Ramos (cell line): Measurements from ENCODE around the gene TTC4.

Experiments
- in situ Hi-C: fragments of 300-500 bp; cut with MboI; formaldehyde crosslinking; loops from one replicate; pipeline ENCODE4 v1.14.3; 2022; ENCODE audit warnings: low sequenced_read_pairs; ENCODE audit not compliant: unreplicated experiment

The TTC4 gene

GRCh38 chr1:54701996-54702395, 13.7 kb upstream of the TTC4 start:
- in situ Hi-C loops: no loop called here

- in situ Hi-C loops: no loop called here
Measured at GRCh38 chr1:54703471-54703870, 12.2 kb upstream of the TTC4 start.

GRCh38 chr1:54705153-54705552, 10.5 kb upstream of the TTC4 start:
- in situ Hi-C loops: no loop called here

- in situ Hi-C loops: no loop called here
Measured at GRCh38 chr1:54706419-54706818, 9.2 kb upstream of the TTC4 start.

- in situ Hi-C loops: no loop called here
Measured at GRCh38 chr1:54708385-54708784, 7.3 kb upstream of the TTC4 start.

- in situ Hi-C loops: no loop called here
Measured at GRCh38 chr1:54709547-54710292, 5.9 kb upstream of the TTC4 start.

GRCh38 chr1:54710434-54710833, 5.2 kb upstream of the TTC4 start:
- in situ Hi-C loops: no loop called here

GRCh38 chr1:54710841-54711240, 4.8 kb upstream of the TTC4 start:
- in situ Hi-C loops: no loop called here

- in situ Hi-C loops: no loop called here
Measured at GRCh38 chr1:54711536-54711935, 4.1 kb upstream of the TTC4 start.

GRCh38 chr1:54714881-54715492, 674 bp upstream of the TTC4 start:
- in situ Hi-C loops: no loop called here

- in situ Hi-C loops: no loop called here
Measured at GRCh38 chr1:54716299-54717047, 812 bp downstream of the TTC4 start.

- in situ Hi-C loops: no loop called here
Measured at GRCh38 chr1:54721719-54722118, 6.1 kb downstream of the TTC4 start.

- in situ Hi-C loops: no loop called here
Measured at GRCh38 chr1:54723985-54724384, 8.3 kb downstream of the TTC4 start.

GRCh38 chr1:54724771-54725170, 9.1 kb downstream of the TTC4 start:
- in situ Hi-C loops: no loop called here

GRCh38 chr1:54728027-54728426, 12.4 kb downstream of the TTC4 start:
- in situ Hi-C loops: no loop called here

- in situ Hi-C loops: no loop called here
Measured at GRCh38 chr1:54736685-54737084, 21.0 kb downstream of the TTC4 start.

GRCh38 chr1:54738244-54738643, 22.6 kb downstream of the TTC4 start:
- in situ Hi-C loops: no loop called here

- in situ Hi-C loops: no loop called here
Measured at GRCh38 chr1:54741531-54741930, 25.9 kb downstream of the TTC4 start.

GRCh38 chr1:54742282-54742681, 26.6 kb downstream of the TTC4 start:
- in situ Hi-C loops: no loop called here

- in situ Hi-C loops: no loop called here
Measured at GRCh38 chr1:54743416-54744226, 28.0 kb downstream of the TTC4 start.

GRCh38 chr1:54744696-54745095, 29.0 kb downstream of the TTC4 start:
- in situ Hi-C loops: no loop called here
